Thyroid gland (tissue), 4 donors: ENCODE results near the gene SAPCD1.

ENCODE experiments used
- CTCF ChIP-seq, 6 experiments: fragments of 200-600 bp in 3 of 6; fragments of 450-650 bp in 3 of 6; sonication (generic) in 3 of 6; IDR thresholded peaks; one replicate each; pipeline ENCODE4 v1.5.1; 2016 to 2019; ENCODE audit warnings: antibody characterized with exemption in 6 of 6, mild to moderate bottlenecking in 2 of 6, inconsistent platforms in 1 of 6, moderate library complexity in 1 of 6
- POLR2A ChIP-seq, 2 donors: fragments of 450-650 bp; IDR thresholded peaks; one replicate each; pipeline ENCODE4 v1.6.1; 2017; ENCODE audit warnings: antibody characterized with exemption in 2 of 2, mild to moderate bottlenecking in 2 of 2, moderate library complexity in 1 of 2

GRCh38 chr6:31792090-31792374 is 29.6 kb downstream of the SAPCD1 start:
- TF ChIP-seq CTCF (IDR thresholded peaks at IDR 0.05) (no peak), POLR2A (IDR thresholded peaks at IDR 0.05) (no peak)
